SK-N-SH (cell line): ENCODE results near the gene HDAC4. TPM values are rescaled to one million over a fixed set of nuclear protein-coding genes. Genes with fewer than 3 reads are reported as not detected.

Experiments
- CTCF ChIA-PET: fragments of 300-600, 350-600 bp; formaldehyde crosslinking; extraction: SDS; loops from one replicate; lab custom pipeline; 2021; lab: Yijun Ruan, JAX
- POLR2A ChIA-PET: fragments of 350-600 bp; sonication (Branson Sonifier 250); formaldehyde crosslinking; extraction: SDS; loops from one replicate; lab custom pipeline; 2020; ENCODE audit warnings: antibody characterized with exemption, inconsistent platforms; lab: Yijun Ruan, JAX
- DNase-seq: peaks from one replicate; pipeline ENCODE4 v3.0.0; 2012
- H2AFZ ChIP-seq: fragments of 200-600 bp; sonication (generic); 2 replicates; pipeline ENCODE4 v1.8.1; 2016; ENCODE audit warnings: antibody characterized with exemption, mild to moderate bottlenecking, low read depth
- H3F3A ChIP-seq: fragments of 200-600 bp; sonication (generic); replicated peaks from 2 replicates; pipeline ENCODE3; 2016; ENCODE audit warnings: antibody characterized with exemption, mild to moderate bottlenecking; ENCODE audit not compliant: insufficient read depth
- H3K27ac ChIP-seq, 2 experiments: fragments of 200-500 bp in 1 of 2; fragments of 200-600 bp in 1 of 2; sonication (Bioruptor generic) in 1 of 2; sonication (generic), shearing (Covaris generic) in 1 of 2; 2 replicates each; pipeline versions ENCODE4 v1.5.1 to v1.6.1; 2014 to 2016; ENCODE audit warnings: low read depth in 2 of 2, inconsistent platforms in 1 of 2, low read length in 1 of 2, mild to moderate bottlenecking in 1 of 2, mixed read lengths in 1 of 2
- H3K27me3 ChIP-seq: fragments of 200-600 bp; sonication (generic), shearing (Covaris generic); 2 replicates; pipeline ENCODE4 v1.6.1; 2016; ENCODE audit warnings: mixed run types; ENCODE audit not compliant: insufficient read depth
- H3K36me3 ChIP-seq, 2 experiments: fragments of 200-500 bp in 1 of 2; fragments of 200-600 bp in 1 of 2; sonication (Bioruptor generic) in 1 of 2; sonication (generic) in 1 of 2; replicated peaks in 1 of 2; 2 replicates each; pipeline versions ENCODE3 to v1.5.1; 2014 to 2016; ENCODE audit warnings: low read length in 1 of 2, mild to moderate bottlenecking in 1 of 2; ENCODE audit not compliant: insufficient read depth in 2 of 2, control insufficient read depth in 1 of 2
- H3K4me1 ChIP-seq, 2 experiments: fragments of 200-500 bp in 1 of 2; fragments of 200-600 bp in 1 of 2; sonication (Bioruptor generic) in 1 of 2; sonication (generic), shearing (Covaris generic) in 1 of 2; 2 replicates each; pipeline versions ENCODE4 v1.5.1 to v1.6.1; 2014 to 2016; ENCODE audit warnings: low read depth in 1 of 2, low read length in 1 of 2, mixed run types in 1 of 2; ENCODE audit not compliant: insufficient read depth in 2 of 2, control insufficient read depth in 1 of 2
- H3K4me2 ChIP-seq: fragments of 200-600 bp; sonication (generic), shearing (Covaris generic); 2 replicates; pipeline ENCODE4 v1.6.1; 2017; ENCODE audit warnings: mixed run types
- H3K4me3 ChIP-seq, 2 experiments: fragments of 200-500 bp in 1 of 2; fragments of 200-600 bp in 1 of 2; sonication (Bioruptor generic) in 1 of 2; sonication (generic), shearing (Covaris generic) in 1 of 2; 2 replicates each; pipeline versions ENCODE4 v1.5.1 to v1.8.1; 2014 to 2016; ENCODE audit warnings: low read depth in 2 of 2, inconsistent platforms in 1 of 2, low read length in 1 of 2, mild to moderate bottlenecking in 1 of 2, mixed read lengths in 1 of 2, moderate library complexity in 1 of 2
- H3K79me2 ChIP-seq: fragments of 200-600 bp; sonication (generic); 2 replicates; pipeline ENCODE4 v1.8.1; 2017; ENCODE audit warnings: mild to moderate bottlenecking; ENCODE audit not compliant: insufficient read depth
- H3K9ac ChIP-seq: fragments of 200-600 bp; sonication (generic); 2 replicates; pipeline ENCODE4 v1.6.1; 2017; ENCODE audit warnings: mixed run types
- H3K9me2 ChIP-seq: fragments of 200-600 bp; sonication (generic); 2 replicates; pipeline ENCODE4 v1.6.1; 2017; ENCODE audit warnings: mixed run types
- H3K9me3 ChIP-seq: fragments of 200-600 bp; sonication (generic); 2 replicates; pipeline ENCODE4 v1.6.1; 2017; ENCODE audit warnings: mixed run types, mild to moderate bottlenecking, moderate library complexity
- H4K20me1 ChIP-seq: fragments of 200-600 bp; sonication (generic); 2 replicates; pipeline ENCODE4 v1.6.1; 2017; ENCODE audit warnings: mild to moderate bottlenecking, mixed run types; ENCODE audit not compliant: insufficient read depth
- FOXJ3 ChIP-seq: sonication (generic); formaldehyde crosslinking; IDR thresholded peaks from 2 replicates; pipeline ENCODE4 v1.5.1; 2020; ENCODE audit warnings: mild to moderate bottlenecking, missing genetic modification reagents
- GATA2 ChIP-seq: sonication (generic); formaldehyde crosslinking; IDR thresholded peaks from 2 replicates; pipeline ENCODE4 v1.5.0; 2020; ENCODE audit warnings: mild to moderate bottlenecking, missing genetic modification reagents
- MEF2A ChIP-seq: IDR thresholded peaks from 2 replicates; pipeline ENCODE4 v1.4.0; 2012; ENCODE audit warnings: low read depth, borderline replicate concordance
- NFIC ChIP-seq: IDR thresholded peaks from 2 replicates; pipeline ENCODE4 v1.4.0; 2012; ENCODE audit warnings: borderline replicate concordance
- RCOR1 ChIP-seq: fragments of 150-350 bp; IDR thresholded peaks from 2 replicates; pipeline ENCODE4 v1.6.1; 2017; ENCODE audit warnings: antibody characterized with exemption, low read length
- RFX5 ChIP-seq: IDR thresholded peaks from 2 replicates; pipeline ENCODE4 v1.6.1; 2012; ENCODE audit warnings: mild to moderate bottlenecking, improper control_type of control experiment, low read length
- RXRA ChIP-seq: IDR thresholded peaks from 2 replicates; pipeline ENCODE4 v1.4.0; 2012; ENCODE audit warnings: low read depth, mild to moderate bottlenecking, borderline replicate concordance
- SMC3 ChIP-seq: IDR thresholded peaks from 2 replicates; pipeline ENCODE4 v1.6.1; 2012; ENCODE audit warnings: low read depth, low read length, improper control_type of control experiment
- TAF1 ChIP-seq: IDR thresholded peaks from 2 replicates; pipeline ENCODE4 v1.6.1; 2012; ENCODE audit warnings: low read depth, mild to moderate bottlenecking, low read length, moderate library complexity, borderline replicate concordance
- WGBS: methylation state at CpG from one replicate; pipeline ENCODE4 v1.1.6; 2017; ENCODE audit warnings: low lambda C conversion rate; 5-methylcytosine and 5-hydroxymethylcytosine counted together
- polyA plus RNA-seq, 3 experiments: library from polyadenylated mRNA; depleted of rRNA; stranded (reverse); fragments of >200 nt; gene quantifications; 2 replicates each; pipeline ENCODE4 v1.2.3, GENCODE V29; 2012
- TF ChIP-seq, protein P1 (sequence below): IDR thresholded peaks from 2 replicates; pipeline ENCODE4 v1.6.1; 2012; ENCODE audit warnings: mild to moderate bottlenecking, low read depth, low read length, moderate library complexity
- TF ChIP-seq, protein P2 (sequence below): IDR thresholded peaks from 2 replicates; pipeline ENCODE4 v1.4.0; 2012; ENCODE audit warnings: low read depth, borderline replicate concordance

Gene HDAC4
- polyA plus RNA-seq, 1 of the 3 experiments (the other 2 are of a cell fraction): 5.5 TPM

- Histone ChIP-seq H2AFZ (no peak overlapping the region), H3K27ac (peak overlapping the region in 1 of 2 experiments; percentile 76; a peak in 2 of 4 replicates), H4K20me1 (0 out of 2 replicates have a peak, but pooled peaks cover 4% of the 10 kb centered on the region), H3K9ac (no peak overlapping the region), H3K36me3 (no peaks in the 10 kb centered on the region), H3K4me3 (no peak overlapping the region), H3K4me1 (peaks cover 0 to 95% of the 10 kb centered on the region in 2 experiments; a peak in 3 of 4 replicates), H3K4me2 (no peak overlapping the region), H3K79me2 (no peaks in the 10 kb centered on the region), H3K9me2 (no peaks in the 10 kb centered on the region), H3K27me3 (no peaks in the 10 kb centered on the region), H3K9me3 (no peaks in the 10 kb centered on the region), H3F3A (no peaks in the 10 kb centered on the region)
- CTCF ChIA-PET: interaction anchor here (1.0 to 2.3 kb wide), 5 partner anchors 10 to 98 kb away, joined by 3 to 8 read pairs (median 4); no protein-coding TSS in a partner anchor
- TF ChIP-seq GATA2 (CRISPR knock-in tag) (no peak), MEF2A (no peak), TAF1 (no peak), NFIC (no peak), RXRA (no peak), FOXJ3 (no peak)
- TF ChIP-seq, protein P1, sequence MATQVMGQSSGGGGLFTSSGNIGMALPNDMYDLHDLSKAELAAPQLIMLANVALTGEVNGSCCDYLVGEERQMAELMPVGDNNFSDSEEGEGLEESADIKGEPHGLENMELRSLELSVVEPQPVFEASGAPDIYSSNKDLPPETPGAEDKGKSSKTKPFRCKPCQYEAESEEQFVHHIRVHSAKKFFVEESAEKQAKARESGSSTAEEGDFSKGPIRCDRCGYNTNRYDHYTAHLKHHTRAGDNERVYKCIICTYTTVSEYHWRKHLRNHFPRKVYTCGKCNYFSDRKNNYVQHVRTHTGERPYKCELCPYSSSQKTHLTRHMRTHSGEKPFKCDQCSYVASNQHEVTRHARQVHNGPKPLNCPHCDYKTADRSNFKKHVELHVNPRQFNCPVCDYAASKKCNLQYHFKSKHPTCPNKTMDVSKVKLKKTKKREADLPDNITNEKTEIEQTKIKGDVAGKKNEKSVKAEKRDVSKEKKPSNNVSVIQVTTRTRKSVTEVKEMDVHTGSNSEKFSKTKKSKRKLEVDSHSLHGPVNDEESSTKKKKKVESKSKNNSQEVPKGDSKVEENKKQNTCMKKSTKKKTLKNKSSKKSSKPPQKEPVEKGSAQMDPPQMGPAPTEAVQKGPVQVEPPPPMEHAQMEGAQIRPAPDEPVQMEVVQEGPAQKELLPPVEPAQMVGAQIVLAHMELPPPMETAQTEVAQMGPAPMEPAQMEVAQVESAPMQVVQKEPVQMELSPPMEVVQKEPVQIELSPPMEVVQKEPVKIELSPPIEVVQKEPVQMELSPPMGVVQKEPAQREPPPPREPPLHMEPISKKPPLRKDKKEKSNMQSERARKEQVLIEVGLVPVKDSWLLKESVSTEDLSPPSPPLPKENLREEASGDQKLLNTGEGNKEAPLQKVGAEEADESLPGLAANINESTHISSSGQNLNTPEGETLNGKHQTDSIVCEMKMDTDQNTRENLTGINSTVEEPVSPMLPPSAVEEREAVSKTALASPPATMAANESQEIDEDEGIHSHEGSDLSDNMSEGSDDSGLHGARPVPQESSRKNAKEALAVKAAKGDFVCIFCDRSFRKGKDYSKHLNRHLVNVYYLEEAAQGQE: no peak
- POLR2A ChIA-PET: interaction anchor here (0.6 to 1.7 kb wide), 4 partner anchors 12 to 94 kb away, joined by 3 to 5 read pairs (median 3); no protein-coding TSS in a partner anchor
- WGBS: 93% methylated on average over 16 of the region's 16 CpGs
- no peak for DNase-seq
These were observed 96.1 kb downstream of the HDAC4 start for GRCh38 chr2:239304533-239305221.

DNA sequence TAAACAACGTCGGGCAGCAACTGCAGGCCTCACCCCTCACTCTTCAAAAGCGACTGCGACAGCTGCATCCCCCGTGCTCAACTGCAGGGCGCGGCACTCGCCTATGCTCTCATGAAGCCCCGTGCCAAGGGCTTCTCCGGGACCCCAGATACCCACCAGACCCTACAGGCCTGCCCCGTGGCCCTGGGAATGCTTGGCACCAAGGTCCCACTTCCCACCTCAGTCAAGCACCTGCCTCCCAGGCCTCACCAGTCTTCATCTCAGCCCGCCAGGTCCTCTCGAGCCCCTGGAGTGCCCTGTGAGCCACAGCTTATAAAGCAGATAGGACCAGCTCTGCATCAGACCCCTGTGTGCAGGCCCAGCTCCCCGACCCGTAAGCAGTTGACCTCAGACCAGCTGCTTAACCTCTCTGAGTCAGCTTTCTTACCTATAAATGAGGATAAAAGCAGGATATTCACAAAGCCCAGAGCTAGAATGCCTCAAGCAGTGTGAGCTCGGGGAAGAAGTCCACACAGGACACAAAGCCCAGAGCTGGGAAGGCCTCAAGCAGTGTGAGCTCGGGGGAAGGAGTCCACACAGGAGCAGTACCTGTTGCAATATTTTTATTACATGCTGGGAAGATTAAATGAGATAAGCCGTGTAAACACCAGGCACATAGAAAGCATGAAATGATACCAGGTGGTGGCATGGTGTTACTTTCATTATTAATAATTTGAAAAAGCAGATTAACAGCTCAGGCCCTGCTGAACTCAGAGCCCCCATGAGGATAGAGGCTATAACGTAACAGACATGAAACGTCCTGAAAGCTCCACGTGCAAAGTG is 96.9 kb downstream of the HDAC4 start:
- no peaks in the 10 kb centered on the region for H3K79me2 ChIP-seq
- ChIA-PET CTCF (interaction anchor here (1.0 to 2.3 kb wide), 5 partner anchors 9 to 99 kb away, joined by 3 to 8 read pairs (median 4); no protein-coding TSS in a partner anchor), POLR2A (interaction anchor here (0.6 to 1.7 kb wide), 3 partner anchors 11 to 95 kb away, joined by 3 to 5 read pairs (median 3); no protein-coding TSS in a partner anchor)
- peak overlapping the region in 1 of 2 experiments; percentile 76; a peak in 2 of 4 replicates for H3K27ac ChIP-seq
- no peak overlapping the region for H3K9ac ChIP-seq
- H3K4me2 ChIP-seq: no peak overlapping the region
- H3K9me3 ChIP-seq: no peaks in the 10 kb centered on the region
- H3K4me3 ChIP-seq: no peak overlapping the region
- H4K20me1 ChIP-seq: 0 out of 2 replicates have a peak, but pooled peaks cover 4% of the 10 kb centered on the region
- no peaks in the 10 kb centered on the region for H3K27me3 ChIP-seq
- TF ChIP-seq, protein P1: no peak
- TF ChIP-seq RFX5 (no peak), SMC3 (no peak), RCOR1 (no peak)
- TF ChIP-seq, protein P2, sequence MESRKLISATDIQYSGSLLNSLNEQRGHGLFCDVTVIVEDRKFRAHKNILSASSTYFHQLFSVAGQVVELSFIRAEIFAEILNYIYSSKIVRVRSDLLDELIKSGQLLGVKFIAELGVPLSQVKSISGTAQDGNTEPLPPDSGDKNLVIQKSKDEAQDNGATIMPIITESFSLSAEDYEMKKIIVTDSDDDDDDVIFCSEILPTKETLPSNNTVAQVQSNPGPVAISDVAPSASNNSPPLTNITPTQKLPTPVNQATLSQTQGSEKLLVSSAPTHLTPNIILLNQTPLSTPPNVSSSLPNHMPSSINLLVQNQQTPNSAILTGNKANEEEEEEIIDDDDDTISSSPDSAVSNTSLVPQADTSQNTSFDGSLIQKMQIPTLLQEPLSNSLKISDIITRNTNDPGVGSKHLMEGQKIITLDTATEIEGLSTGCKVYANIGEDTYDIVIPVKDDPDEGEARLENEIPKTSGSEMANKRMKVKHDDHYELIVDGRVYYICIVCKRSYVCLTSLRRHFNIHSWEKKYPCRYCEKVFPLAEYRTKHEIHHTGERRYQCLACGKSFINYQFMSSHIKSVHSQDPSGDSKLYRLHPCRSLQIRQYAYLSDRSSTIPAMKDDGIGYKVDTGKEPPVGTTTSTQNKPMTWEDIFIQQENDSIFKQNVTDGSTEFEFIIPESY: no peak
- no peaks in the 10 kb centered on the region for H3K36me3 ChIP-seq
- 93% methylated on average over 21 of the region's 21 CpGs for WGBS
- H3K9me2 ChIP-seq: no peaks in the 10 kb centered on the region
- peaks cover 0 to 93% of the 10 kb centered on the region in 2 experiments; a peak in 3 of 4 replicates for H3K4me1 ChIP-seq
- H3F3A ChIP-seq: no peaks in the 10 kb centered on the region
- no peak overlapping the region for H2AFZ ChIP-seq
- DNase-seq: no peak
